Measurements from ENCODE around the gene CAMK2B. TPM values are rescaled to one million over a fixed set of nuclear protein-coding genes. Genes with fewer than 3 reads are reported as not detected.

Gene CAMK2B
- polyA plus RNA-seq, 2 of the 4 experiments (the other 2 are of a cell fraction): 0.17 TPM; not detected in 1

GRCh38 chr7:44220046-44220357 lies 105.4 kb downstream of the CAMK2B start:
- H3K4me2 ChIP-seq: no peak overlapping the region
- ATAC-seq (no peak), DNase-seq (ENCODE audit: low read depth in 1 of 2, low spot score in 1 of 2) (no peak), FAIRE-seq (no peak)
- H3K4me1 ChIP-seq: no peaks in the 10 kb centered on the region
- no peak overlapping the region for H3K4me3 ChIP-seq
- TF ChIP-seq RFX5 (IDR thresholded peaks at IDR 0.05) (no peak), ZNF302 (CRISPR knock-in tag; IDR thresholded peaks at IDR 0.05) (no peak), CEBPB (IDR thresholded peaks at IDR 0.05) (no peak), ZFP36 (IDR thresholded peaks at IDR 0.05; ENCODE audit: borderline replicate concordance, partially characterized antibody) (no peak), ZSCAN20 (CRISPR knock-in tag; IDR thresholded peaks at IDR 0.05) (no peak), ATOH8 (CRISPR knock-in tag; IDR thresholded peaks at IDR 0.05; ENCODE audit: low read depth) (no peak), MAFK (IDR thresholded peaks at IDR 0.05; ENCODE audit: partially characterized antibody) (no peak), SREBF2 (IDR thresholded peaks at IDR 0.05) (no peak), EP300 (IDR thresholded peaks at IDR 0.05) (no peak), POLR2A (IDR thresholded peaks at IDR 0.05; ENCODE audit: low read length) (no peak), POLR2AphosphoS2 (conservative IDR thresholded peaks at IDR 0.05; ENCODE audit: low read length) (no peak), TFCP2L1 (CRISPR knock-in tag; IDR thresholded peaks at IDR 0.05) (no peak)
- no peak overlapping the region for H3K27ac ChIP-seq
- ChIA-PET POLR2A (no interaction called here), CTCF (interaction anchor here (2.0 kb wide), 1 partner anchor 21 kb away, joined by 12 read pairs; no protein-coding TSS in a partner anchor)
- WGBS (ENCODE audit: missing lambda C conversion rate): 87% methylated on average over 26 of the region's 26 CpGs
- no peaks in the 10 kb centered on the region for H3K9me3 ChIP-seq

DNA sequence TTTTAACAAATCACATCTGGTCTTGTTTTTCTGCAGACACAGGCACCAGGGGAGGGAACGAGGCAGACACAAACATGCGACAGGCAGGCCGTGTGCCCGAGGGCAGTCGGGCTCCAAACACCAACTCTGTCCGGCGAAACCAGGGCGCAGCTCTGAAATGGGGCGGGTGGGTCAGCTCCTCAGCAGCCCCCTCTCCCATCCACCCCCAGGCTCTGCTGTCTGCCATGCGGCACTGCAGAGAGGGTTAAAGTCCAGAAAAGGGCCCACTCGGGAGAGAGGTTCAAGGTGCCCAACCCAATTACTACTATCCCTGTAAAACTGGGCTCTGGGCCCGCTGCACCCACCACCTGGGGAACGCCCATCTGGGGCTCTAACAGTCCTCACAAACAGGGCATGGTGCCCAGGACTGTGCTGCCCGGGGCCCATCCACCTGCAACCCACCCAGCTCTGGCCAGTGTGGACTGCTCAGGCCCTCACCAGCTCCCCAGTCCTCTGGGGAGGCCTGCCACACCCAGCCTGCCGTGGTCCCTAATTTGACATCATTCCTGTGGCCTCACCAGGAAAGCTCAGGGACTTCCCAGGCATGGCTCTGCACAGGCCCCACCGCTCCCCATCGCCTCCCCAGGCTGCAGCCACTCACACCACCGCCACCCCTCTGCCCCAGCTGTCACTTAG lies 105.9 kb downstream of the CAMK2B start:
- CTCF ChIA-PET: interaction anchor here (1.2 to 2.0 kb wide), 2 partner anchors 21 to 258 kb away, joined by 4 to 12 read pairs; no protein-coding TSS in a partner anchor
- TF ChIP-seq NPAS2 (CRISPR knock-in tag; IDR thresholded peaks at IDR 0.05; ENCODE audit: borderline replicate concordance) (no peak), JUN (IDR thresholded peaks at IDR 0.05) (no peak), EP300 (IDR thresholded peaks at IDR 0.05) (no peak), RCOR1 (IDR thresholded peaks at IDR 0.05; ENCODE audit: low read depth, low read length) (no peak), HEYL (CRISPR knock-in tag; IDR thresholded peaks at IDR 0.05) (no peak), NR3C1 (IDR thresholded peaks at IDR 0.05) (no peak), RFX5 (IDR thresholded peaks at IDR 0.05) (no peak), ZNF302 (CRISPR knock-in tag; IDR thresholded peaks at IDR 0.05) (no peak), CBX2 (IDR thresholded peaks at IDR 0.05; ENCODE audit: borderline replicate concordance, low read depth) (no peak), HMGXB4 (CRISPR knock-in tag; IDR thresholded peaks at IDR 0.05; ENCODE audit: borderline replicate concordance) (no peak), CHD2 (IDR thresholded peaks at IDR 0.05; ENCODE audit: low read length, partially characterized antibody) (no peak), ZSCAN20 (CRISPR knock-in tag; IDR thresholded peaks at IDR 0.05) (no peak), MYC (IDR thresholded peaks at IDR 0.05; ENCODE audit: borderline replicate concordance, low read length) (no peak), POLR2AphosphoS2 (conservative IDR thresholded peaks at IDR 0.05; ENCODE audit: low read length) (no peak), CBX8 (IDR thresholded peaks at IDR 0.05) (no peak), NFE2L2 (conservative IDR thresholded peaks at IDR 0.05; ENCODE audit: low read length) (no peak)
- TF ChIP-seq, protein P1, sequence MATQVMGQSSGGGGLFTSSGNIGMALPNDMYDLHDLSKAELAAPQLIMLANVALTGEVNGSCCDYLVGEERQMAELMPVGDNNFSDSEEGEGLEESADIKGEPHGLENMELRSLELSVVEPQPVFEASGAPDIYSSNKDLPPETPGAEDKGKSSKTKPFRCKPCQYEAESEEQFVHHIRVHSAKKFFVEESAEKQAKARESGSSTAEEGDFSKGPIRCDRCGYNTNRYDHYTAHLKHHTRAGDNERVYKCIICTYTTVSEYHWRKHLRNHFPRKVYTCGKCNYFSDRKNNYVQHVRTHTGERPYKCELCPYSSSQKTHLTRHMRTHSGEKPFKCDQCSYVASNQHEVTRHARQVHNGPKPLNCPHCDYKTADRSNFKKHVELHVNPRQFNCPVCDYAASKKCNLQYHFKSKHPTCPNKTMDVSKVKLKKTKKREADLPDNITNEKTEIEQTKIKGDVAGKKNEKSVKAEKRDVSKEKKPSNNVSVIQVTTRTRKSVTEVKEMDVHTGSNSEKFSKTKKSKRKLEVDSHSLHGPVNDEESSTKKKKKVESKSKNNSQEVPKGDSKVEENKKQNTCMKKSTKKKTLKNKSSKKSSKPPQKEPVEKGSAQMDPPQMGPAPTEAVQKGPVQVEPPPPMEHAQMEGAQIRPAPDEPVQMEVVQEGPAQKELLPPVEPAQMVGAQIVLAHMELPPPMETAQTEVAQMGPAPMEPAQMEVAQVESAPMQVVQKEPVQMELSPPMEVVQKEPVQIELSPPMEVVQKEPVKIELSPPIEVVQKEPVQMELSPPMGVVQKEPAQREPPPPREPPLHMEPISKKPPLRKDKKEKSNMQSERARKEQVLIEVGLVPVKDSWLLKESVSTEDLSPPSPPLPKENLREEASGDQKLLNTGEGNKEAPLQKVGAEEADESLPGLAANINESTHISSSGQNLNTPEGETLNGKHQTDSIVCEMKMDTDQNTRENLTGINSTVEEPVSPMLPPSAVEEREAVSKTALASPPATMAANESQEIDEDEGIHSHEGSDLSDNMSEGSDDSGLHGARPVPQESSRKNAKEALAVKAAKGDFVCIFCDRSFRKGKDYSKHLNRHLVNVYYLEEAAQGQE (IDR thresholded peaks at IDR 0.05): no peak
- TF ChIP-seq, protein P2, sequence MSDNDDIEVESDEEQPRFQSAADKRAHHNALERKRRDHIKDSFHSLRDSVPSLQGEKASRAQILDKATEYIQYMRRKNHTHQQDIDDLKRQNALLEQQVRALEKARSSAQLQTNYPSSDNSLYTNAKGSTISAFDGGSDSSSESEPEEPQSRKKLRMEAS (IDR thresholded peaks at IDR 0.05): no peak
- no peak for DNase-seq (ENCODE audit: low read depth in 1 of 2, low spot score in 1 of 2)
- WGBS (ENCODE audit: missing lambda C conversion rate): 79% methylated on average over 11 of the region's 18 CpGs
- H3K27ac ChIP-seq: no peak overlapping the region
- ATAC-seq: no peak
- POLR2A ChIA-PET: no interaction called here
- FAIRE-seq: no peak
- no peak overlapping the region for H3K4me3 ChIP-seq
- no peaks in the 10 kb centered on the region for H3K9me3 ChIP-seq
- H3K4me2 ChIP-seq: no peak overlapping the region
- no peaks in the 10 kb centered on the region for H3K4me1 ChIP-seq
